HG02610 (cell line): Measurements from ENCODE around the gene CASR.

Experiments used
- ATAC-seq: cut with Tn5 transposase; IDR thresholded peaks from one replicate; pipeline ENCODE4 v1.9.1; 2021; ENCODE audit warnings: mild to moderate bottlenecking, moderate library complexity; ENCODE audit not compliant: unreplicated experiment

Gene CASR

GRCh38 chr3:122299872-122300460 is 116.5 kb downstream of the CASR start:
- ATAC-seq: no peak

GRCh38 chr3:122301063-122301462 is 117.6 kb downstream of the CASR start:
- ATAC-seq: no peak

DNA sequence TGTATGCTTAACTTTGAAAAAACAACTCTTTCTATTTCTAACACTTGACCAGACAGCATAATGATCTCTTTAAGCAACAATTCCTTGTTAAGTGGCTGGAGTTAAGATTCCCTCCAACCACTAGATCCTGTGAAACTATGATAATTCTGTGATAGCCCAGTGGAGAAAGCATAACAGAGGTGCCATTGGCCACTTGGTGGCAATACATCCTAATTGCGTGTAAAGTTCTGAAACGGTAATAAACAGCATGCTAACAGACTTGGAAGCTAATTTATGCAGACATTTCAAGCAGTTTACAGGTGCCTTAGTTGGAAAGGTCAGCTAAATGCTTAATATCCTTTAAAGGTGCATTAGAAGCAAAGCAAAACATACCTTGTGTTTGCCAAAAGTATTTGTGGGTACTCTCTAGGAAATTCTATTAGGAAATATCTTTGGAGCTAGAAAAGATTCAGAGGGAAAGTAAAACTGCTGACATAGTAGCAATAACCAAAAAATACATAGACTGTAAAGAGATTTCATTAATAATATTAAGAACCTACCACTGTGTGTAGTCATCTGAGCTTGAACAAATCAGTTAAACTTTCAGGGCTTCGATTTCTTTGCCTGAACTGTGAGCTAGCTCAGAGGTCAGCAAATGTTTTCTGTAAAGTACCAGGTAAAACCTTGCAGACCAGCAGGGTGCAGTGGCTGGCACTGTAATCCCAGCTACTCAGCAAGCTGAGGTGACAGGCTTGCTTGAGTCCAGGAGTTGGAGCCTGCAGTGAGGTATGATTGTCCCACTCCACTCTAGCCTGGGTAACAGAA is 122.6 kb downstream of the CASR start:
- peak; percentile 50 for ATAC-seq

- ATAC-seq: no peak
These were observed 123.1 kb downstream of the CASR start for GRCh38 chr3:122306622-122306953.

DNA sequence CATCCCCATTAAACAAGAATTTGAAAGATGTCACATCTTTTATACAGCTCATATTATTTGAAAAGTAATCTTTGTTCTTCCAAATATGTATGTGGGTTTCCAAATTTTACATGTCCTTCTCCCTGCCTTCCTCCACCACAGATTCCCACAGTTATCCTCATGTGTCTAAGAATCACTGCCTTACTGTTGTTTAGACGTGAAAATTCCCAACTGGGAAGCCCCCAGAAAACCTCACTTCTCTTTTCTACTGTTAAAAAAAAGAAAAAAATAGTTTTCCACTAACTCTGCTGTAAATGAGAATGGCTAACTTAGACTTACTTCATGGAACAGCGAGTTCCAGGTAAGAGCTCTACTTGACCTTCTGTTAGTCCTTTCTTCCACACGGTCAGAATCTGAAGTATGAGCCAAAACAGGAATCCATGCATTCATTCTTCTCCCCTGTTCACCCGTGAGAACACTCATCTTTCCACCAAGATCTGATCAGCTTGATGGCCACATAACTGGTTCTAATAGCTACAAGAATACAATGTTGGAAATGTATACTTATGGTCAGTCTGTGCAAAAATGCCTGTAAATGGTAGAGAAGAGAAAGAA is 123.7 kb downstream of the CASR start:
- peak; percentile 60 for ATAC-seq

DNA sequence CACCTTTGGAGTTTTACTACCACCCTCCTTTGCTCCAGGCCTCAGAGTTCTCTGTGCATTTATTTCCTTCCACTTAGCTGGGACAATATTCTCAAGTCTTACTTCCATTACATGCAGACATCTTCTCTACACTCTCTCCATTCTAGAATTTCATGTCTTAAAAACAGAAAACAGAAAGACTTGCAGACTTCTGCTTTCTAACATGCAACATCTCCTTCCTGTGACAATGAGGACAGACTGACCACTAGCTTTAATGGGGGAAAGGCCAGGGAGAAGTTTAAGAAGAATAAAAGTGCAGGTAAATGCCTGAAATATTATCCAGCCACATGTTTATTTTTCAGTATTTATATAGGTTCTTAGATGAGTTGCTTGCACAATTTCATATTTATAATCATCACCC is 124.5 kb downstream of the CASR start:
- ATAC-seq: no peak

DNA sequence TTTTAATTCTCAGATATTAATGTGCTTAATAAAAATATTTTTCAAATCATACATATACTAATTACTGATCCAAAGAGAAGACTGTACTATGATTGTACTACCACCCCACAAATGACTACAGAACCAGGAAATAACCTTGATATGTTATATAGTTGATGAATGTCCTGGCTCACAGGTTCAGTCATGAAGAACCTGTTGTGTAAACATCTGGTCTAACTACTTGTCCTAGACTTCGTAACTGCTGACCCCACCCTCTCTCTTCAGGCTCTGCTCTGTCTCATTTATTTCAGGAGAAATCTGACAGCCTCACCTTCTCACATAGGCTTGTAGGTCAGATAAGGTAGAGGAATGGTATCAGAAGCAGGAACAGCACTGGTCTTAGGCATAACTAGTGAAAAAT is 126.9 kb downstream of the CASR start:
- no peak for ATAC-seq

DNA sequence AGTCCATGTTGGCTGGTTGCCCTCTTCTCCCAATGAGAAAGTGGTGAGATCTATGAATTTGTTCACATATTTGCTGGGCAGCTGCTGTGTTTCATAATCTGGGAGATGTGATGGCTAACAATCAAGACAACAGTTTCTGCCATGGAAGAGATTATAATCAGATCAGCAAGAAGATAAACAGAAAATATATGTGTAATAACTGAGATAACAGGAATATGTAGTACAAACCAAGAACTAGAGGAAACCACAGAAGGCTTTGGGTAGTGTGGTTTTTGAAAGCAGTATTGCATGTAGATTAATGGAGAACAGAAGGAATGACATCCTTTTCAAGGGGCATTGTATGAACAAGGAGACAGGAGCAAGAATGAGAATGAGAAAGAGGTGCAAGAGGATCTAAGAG is 129.4 kb downstream of the CASR start:
- no peak for ATAC-seq

DNA sequence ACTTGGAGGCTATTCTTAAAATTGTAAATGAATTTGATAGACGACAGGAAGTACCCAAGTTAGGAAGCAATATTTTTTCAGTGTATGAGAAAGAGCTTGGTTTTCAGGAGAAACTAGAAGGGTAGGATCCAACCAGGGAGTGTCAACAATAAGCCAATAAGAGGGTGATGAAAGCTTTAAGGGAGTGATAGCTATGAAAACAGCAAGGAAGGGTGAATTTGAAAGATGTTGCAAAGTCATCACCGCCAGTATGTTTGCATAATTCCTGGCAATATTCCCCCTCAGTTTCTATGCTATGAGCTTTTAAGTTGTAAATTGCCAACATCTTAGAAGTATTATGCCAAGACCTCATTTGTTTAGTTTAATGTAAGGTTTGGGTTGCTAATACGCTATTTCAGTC is 129.8 kb downstream of the CASR start:
- no peak for ATAC-seq

GRCh38 chr3:122314228-122314876 is 130.9 kb downstream of the CASR start:
- no peak for ATAC-seq

DNA sequence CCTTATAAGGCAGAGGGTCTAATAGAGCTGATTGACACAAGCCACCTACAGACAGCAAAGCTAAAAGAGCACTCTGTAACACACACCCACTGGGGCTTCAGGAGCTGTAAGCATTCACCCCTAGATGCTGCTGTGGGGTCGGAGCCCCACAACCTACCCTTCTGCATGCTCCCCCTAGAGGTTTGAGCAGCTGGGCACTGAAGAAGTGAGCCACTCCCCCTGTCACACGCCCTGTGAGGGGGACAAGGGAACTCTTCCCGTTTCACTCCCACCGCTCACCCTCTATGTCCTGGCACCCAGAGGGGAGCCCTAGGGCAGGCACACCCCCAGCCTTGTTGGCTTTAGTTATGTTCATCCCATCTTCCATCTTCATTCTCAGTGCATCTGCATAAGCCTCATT is 132.2 kb downstream of the CASR start:
- ATAC-seq: no peak

GRCh38 chr3:122316368-122316767 is 132.9 kb downstream of the CASR start:
- no peak for ATAC-seq

DNA sequence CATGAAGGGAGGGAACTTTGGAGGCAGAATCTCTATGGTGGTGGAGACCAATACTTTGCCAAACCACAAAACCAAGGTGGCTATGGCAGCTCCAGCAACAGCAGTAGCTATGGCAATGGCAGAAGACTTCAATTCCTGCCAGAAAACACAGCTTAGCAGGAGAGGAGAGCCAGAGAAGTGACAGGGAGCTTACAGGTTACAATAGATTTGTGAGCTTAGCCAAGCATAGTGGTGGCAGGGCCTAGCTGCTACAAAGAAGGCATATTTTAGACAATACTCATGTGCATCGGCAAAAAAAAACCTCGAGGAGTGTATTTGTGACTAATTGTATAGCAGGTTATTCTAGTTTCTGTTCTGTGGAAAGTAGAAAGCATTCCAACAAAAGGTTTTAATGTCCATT is 135.2 kb downstream of the CASR start:
- ATAC-seq: no peak

DNA sequence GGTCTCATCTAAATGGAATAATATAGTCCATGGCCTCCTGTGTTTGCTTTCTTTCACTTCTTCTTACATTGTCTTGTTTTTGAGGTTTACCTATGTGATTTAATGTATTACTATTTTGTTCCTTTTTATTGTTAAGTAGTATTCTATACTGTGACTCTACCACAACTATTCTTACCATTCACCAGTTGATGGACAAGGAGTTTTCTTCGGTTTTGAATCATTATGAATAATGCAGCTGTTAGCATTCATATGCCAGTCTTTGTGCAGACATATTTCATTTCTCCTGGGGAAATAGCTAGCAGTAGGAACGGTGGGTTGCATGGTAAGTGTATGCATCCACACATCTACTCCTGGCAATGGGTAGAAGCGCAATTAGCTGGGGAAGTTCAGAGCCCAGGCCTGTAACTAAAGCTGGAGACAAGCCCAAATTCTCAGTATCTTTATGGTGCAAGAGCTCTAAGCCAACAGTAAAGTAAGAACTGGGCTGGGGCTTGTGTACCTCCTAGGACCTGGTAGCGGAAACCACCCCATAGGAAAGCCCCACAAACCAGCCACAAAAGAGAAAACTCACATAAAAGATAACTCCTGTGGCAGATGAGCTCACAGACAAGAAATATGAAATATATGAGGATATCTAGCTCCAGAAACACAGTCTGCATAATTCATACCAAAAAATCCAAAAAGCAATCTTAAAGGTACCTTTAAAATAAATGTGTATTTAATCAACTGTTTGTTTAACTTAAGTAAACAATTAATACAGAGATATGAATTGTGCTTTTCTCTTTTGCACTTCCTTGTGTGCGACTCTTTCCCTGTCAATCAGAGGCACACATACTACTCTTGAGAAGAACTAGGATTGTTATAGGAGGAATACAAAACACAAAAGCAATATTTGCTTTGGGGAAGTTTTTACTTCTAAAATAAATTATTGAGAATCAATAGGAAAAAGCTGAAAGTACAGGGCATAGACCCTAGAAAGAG is 138.9 kb downstream of the CASR start:
- ATAC-seq: peak; percentile 88

DNA sequence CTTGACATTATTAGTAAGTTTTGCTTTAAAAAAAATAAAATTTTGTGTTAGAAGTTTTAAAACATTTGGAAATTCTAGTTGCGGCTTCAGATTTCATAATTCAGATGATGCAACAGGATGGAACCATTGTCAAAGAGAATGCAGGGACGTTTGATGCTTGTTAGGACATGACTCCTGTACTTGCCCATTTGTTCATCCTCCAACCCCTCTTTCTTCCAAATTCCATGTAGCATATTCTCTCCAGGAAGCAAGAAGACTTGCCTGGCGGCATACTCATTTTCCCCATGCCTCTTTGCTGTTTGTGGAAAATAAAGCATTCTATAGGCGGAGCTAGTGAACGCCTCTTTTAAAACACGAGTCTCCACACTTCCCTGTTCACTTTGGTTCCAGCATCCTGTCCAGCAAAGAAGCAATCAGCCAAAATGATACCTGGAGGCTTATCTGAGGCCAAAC is 141.4 kb downstream of the CASR start, which contains the start of gene CSTA:
TSS of gene CSTA (plus strand) at position 378 of the 453 bp plus-strand sequence. CDS start at position 423, 45 bp downstream.
- ATAC-seq: no peak

DNA sequence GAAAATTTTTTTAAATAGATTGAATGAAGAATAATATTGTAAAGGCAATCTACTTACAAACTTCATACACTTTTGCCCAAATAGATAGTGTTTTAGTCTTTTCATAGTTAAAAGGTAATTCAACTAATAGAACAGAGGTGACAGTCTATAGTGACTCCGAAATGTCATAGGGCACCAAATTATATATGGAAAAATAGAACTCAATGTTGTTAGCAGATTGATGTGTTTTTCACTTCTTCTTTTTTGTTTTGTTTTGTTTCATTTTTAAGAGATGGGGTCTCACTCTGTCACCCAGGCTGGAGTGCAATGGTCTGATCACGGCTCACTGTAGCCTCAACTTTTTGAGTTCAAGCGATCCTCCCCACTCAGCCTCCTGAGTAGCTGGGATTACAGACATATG is 142.3 kb downstream of the CASR start:
- ATAC-seq: no peak

DNA sequence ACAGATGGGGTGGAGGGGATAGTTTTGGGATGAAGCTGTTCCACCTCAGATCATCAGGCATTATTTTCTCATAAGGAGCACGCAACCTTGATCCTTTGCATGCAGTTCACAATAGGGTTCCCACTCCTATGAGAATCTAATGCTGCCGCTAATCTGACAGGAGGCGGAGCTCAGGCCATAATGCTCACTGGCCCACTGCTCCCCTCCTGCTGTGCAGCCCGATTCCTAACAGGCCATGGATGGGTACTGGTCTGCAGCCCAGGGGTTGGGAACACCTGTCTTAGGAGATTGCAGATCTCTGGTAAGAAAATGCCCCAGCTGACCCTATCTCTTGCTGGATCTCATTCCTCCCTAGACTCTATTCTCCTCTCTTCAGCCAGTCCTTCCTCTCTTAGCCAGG is 148.4 kb downstream of the CASR start:
- ATAC-seq: no peak

- ATAC-seq: no peak
These were observed 149.1 kb downstream of the CASR start for GRCh38 chr3:122332551-122332950.
